Keratinocyte (primary cell): ENCODE data around the gene BTF3L4. TPM values are rescaled to one million over a fixed set of nuclear protein-coding genes. Genes with fewer than 3 reads are reported as not detected.

Experiments
- DNase-seq: peaks from one replicate; pipeline ENCODE4 v3.0.0-alpha.2; 2011; ENCODE audit warnings: low read depth, missing footprints, low spot score
- FAIRE-seq: peaks from 2 replicates; lab custom pipeline; 2011; peaks lifted over from hg19 to GRCh38; lab: Jason Lieb, UNC
- H2AFZ ChIP-seq: 2 replicates; pipeline ENCODE4 v1.6.0; 2012; ENCODE audit warnings: low read length, control low read depth, inconsistent platforms; ENCODE audit not compliant: control insufficient read depth
- H3K27ac ChIP-seq: 2 replicates; pipeline ENCODE4 v1.5.1; 2011; ENCODE audit warnings: low read length; ENCODE audit not compliant: control insufficient read depth, insufficient read depth
- H3K27me3 ChIP-seq: 3 replicates; pipeline ENCODE4 v1.6.0; 2011; ENCODE audit warnings: low read length; ENCODE audit not compliant: control insufficient read depth, insufficient read depth; ENCODE audit errors: extremely low read depth
- H3K36me3 ChIP-seq, 2 experiments: 2 replicates in 1 of 2; 3 replicates in 1 of 2; pipeline ENCODE4 v1.5.1; 2011; ENCODE audit warnings: low read length in 2 of 2, mild to moderate bottlenecking in 1 of 2; ENCODE audit not compliant: control insufficient read depth in 2 of 2, insufficient read depth in 2 of 2; ENCODE audit errors: extremely low read depth in 1 of 2
- H3K4me1 ChIP-seq: 3 replicates; pipeline ENCODE4 v1.5.1; 2011; ENCODE audit warnings: low read length; ENCODE audit not compliant: control insufficient read depth, insufficient read depth; ENCODE audit errors: extremely low read depth
- H3K4me2 ChIP-seq: 3 replicates; pipeline ENCODE4 v1.6.0; 2011; ENCODE audit warnings: low read depth, low read length; ENCODE audit not compliant: control insufficient read depth, insufficient read depth; ENCODE audit errors: extremely low read depth
- H3K4me3 ChIP-seq, 3 experiments: fragments of 200-600 bp in 1 of 3; sonication (generic) in 1 of 3; 2 replicates in 2 of 3; 3 replicates in 1 of 3; pipeline ENCODE4 v1.5.1; 2011 to 2016; ENCODE audit warnings: low read length in 3 of 3, mild to moderate bottlenecking in 3 of 3, control low read depth in 2 of 3, inconsistent platforms in 1 of 3, low read depth in 1 of 3, mixed read lengths in 1 of 3, mixed run types in 1 of 3, moderate library complexity in 1 of 3; ENCODE audit not compliant: control insufficient read depth in 2 of 3, insufficient read depth in 2 of 3; ENCODE audit errors: extremely low read depth in 1 of 3
- H3K79me2 ChIP-seq: 2 replicates; pipeline ENCODE4 v1.6.0; 2012; ENCODE audit warnings: low read length; ENCODE audit not compliant: control insufficient read depth, insufficient read depth
- H3K9ac ChIP-seq: 3 replicates; pipeline ENCODE4 v1.6.0; 2011; ENCODE audit warnings: low read length; ENCODE audit not compliant: control insufficient read depth, insufficient read depth; ENCODE audit errors: extremely low read depth
- H3K9me1 ChIP-seq: 3 replicates; pipeline ENCODE4 v1.6.0; 2011; ENCODE audit warnings: low read length; ENCODE audit not compliant: control insufficient read depth, insufficient read depth; ENCODE audit errors: extremely low read depth
- H3K9me3 ChIP-seq: 2 replicates; pipeline ENCODE4 v1.5.1; 2012; ENCODE audit warnings: low read depth, low read length; ENCODE audit not compliant: control insufficient read depth
- H4K20me1 ChIP-seq: 3 replicates; pipeline ENCODE4 v1.6.0; 2011; ENCODE audit warnings: low read length; ENCODE audit not compliant: control insufficient read depth, insufficient read depth; ENCODE audit errors: extremely low read depth
- EZH2 ChIP-seq: IDR thresholded peaks from one replicate; pipeline ENCODE4 v1.6.1; 2012; ENCODE audit warnings: inconsistent platforms, mild to moderate bottlenecking, low read length, moderate library complexity
- dilution Hi-C: fragments of 300-500 bp; cut with MboI; formaldehyde crosslinking; loops from one replicate; pipeline ENCODE4 v1.7.0; 2020; ENCODE audit warnings: low sequenced_read_pairs; ENCODE audit not compliant: extremely low pct_ligation_motif_present
- polyA plus RNA-seq, 5 experiments: library from polyadenylated mRNA; depleted of rRNA in 3 of 5; stranded (reverse) in 3 of 5; stranded (forward) in 1 of 5; unstranded in 1 of 5; fragments of >200 nt; gene quantifications; 1 replicate in 1 of 5; 2 replicates in 3 of 5; 3 replicates in 1 of 5; pipeline versions ENCODE4 v1.2.1 to v1.2.3, GENCODE V29; 2011 to 2012; ENCODE audit warnings: missing spikeins in 2 of 5, low read depth in 1 of 5, low replicate concordance in 1 of 5
- TF ChIP-seq, protein P1 (sequence below), 3 experiments: IDR thresholded peaks in 1 of 3; conservative IDR thresholded peaks in 1 of 3; optimal IDR thresholded peaks in 1 of 3; 2 replicates in 2 of 3; 3 replicates in 1 of 3; pipeline versions ENCODE3 to v1.5.1; 2011; ENCODE audit warnings: low read length in 3 of 3, mild to moderate bottlenecking in 3 of 3, moderate library complexity in 2 of 3, control low read depth in 1 of 3, inconsistent platforms in 1 of 3; ENCODE audit not compliant: insufficient read depth in 2 of 3; ENCODE audit errors: extremely low read depth in 1 of 3

The BTF3L4 gene
- polyA plus RNA-seq, 1 donor (not counting 4 experiments of a cell fraction or from before 2014, with no cell fraction given): 55.4 TPM

- Histone ChIP-seq H3K4me3 (no peak overlapping the region), H4K20me1 (no peaks in the 10 kb centered on the region), H3K9me3 (no peaks in the 10 kb centered on the region), H2AFZ (no peak overlapping the region), H3K4me1 (peaks cover 6% of the 10 kb centered on the region), H3K27ac (no peak overlapping the region), H3K27me3 (no peaks in the 10 kb centered on the region), H3K4me2 (no peak overlapping the region), H3K36me3 (no peaks in the 10 kb centered on the region), H3K79me2 (no peaks in the 10 kb centered on the region), H3K9ac (no peak overlapping the region), H3K9me1 (no peaks in the 10 kb centered on the region)
- FAIRE-seq (no peak), DNase-seq (no peak)
- no peak for TF ChIP-seq EZH2
- TF ChIP-seq, protein P1, sequence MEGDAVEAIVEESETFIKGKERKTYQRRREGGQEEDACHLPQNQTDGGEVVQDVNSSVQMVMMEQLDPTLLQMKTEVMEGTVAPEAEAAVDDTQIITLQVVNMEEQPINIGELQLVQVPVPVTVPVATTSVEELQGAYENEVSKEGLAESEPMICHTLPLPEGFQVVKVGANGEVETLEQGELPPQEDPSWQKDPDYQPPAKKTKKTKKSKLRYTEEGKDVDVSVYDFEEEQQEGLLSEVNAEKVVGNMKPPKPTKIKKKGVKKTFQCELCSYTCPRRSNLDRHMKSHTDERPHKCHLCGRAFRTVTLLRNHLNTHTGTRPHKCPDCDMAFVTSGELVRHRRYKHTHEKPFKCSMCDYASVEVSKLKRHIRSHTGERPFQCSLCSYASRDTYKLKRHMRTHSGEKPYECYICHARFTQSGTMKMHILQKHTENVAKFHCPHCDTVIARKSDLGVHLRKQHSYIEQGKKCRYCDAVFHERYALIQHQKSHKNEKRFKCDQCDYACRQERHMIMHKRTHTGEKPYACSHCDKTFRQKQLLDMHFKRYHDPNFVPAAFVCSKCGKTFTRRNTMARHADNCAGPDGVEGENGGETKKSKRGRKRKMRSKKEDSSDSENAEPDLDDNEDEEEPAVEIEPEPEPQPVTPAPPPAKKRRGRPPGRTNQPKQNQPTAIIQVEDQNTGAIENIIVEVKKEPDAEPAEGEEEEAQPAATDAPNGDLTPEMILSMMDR (optimal IDR thresholded peaks at IDR 0.05 in 1 of 3, IDR thresholded peaks at IDR 0.05 in 1 of 3, conservative IDR thresholded peaks at IDR 0.05 in 1 of 3; ENCODE audit: extremely low read depth in 1 of 3, insufficient read depth in 2 of 3, low read length in 3 of 3): no peak
- dilution Hi-C loops: no loop called here
Measured at GRCh38 chr1:52122384-52122783, 66.3 kb downstream of the BTF3L4 start.

- dilution Hi-C loops: no loop called here
- Histone ChIP-seq H3K27ac (no peak overlapping the region), H3K27me3 (no peaks in the 10 kb centered on the region), H3K79me2 (no peaks in the 10 kb centered on the region), H3K4me1 (peaks cover 6% of the 10 kb centered on the region), H3K36me3 (no peaks in the 10 kb centered on the region), H3K9ac (no peak overlapping the region), H3K9me3 (no peaks in the 10 kb centered on the region), H3K4me2 (no peak overlapping the region), H2AFZ (no peak overlapping the region), H3K4me3 (no peak overlapping the region), H3K9me1 (no peaks in the 10 kb centered on the region), H4K20me1 (no peaks in the 10 kb centered on the region)
- DNase-seq: no peak
- no peak for FAIRE-seq
- TF ChIP-seq, protein P1 (optimal IDR thresholded peaks at IDR 0.05 in 1 of 3, IDR thresholded peaks at IDR 0.05 in 1 of 3, conservative IDR thresholded peaks at IDR 0.05 in 1 of 3; ENCODE audit: extremely low read depth in 1 of 3, insufficient read depth in 2 of 3, low read length in 3 of 3): no peak
Measured at GRCh38 chr1:52123622-52124021, 67.5 kb downstream of the BTF3L4 start.
